HTERT RPE-1 (cell line): ENCODE results near the gene FAM167B.
"Not testable (repeated sequence)": the region's sequence is repeated elsewhere in the genome, so short reads cannot be mapped to it uniquely, and the experiment has no call there.

ENCODE experiments used
- in situ Hi-C: fragments of 300-500 bp; cut with MboI; formaldehyde crosslinking; loops from 4 replicates; pipeline ENCODE4 v1.14.3; 2020; ENCODE audit warnings: low sequenced_read_pairs

Gene FAM167B

GRCh38 chr1:32291708-32292538 is 44.9 kb downstream of the FAM167B start, which contains the start of gene HDAC1:
HDAC1 (plus strand) TSS chr1:32292083; CDS start chr1:32292170, 87 bp downstream.
- in situ Hi-C loops: no loop called here

GRCh38 chr1:32298211-32298610 is 51.2 kb downstream of the FAM167B start:
- in situ Hi-C loops: not testable (repeated sequence)
